HG03432 (cell line): ENCODE results near the gene NIFK.
"Not testable (repeated sequence)": the region's sequence is repeated elsewhere in the genome, so short reads cannot be mapped to it uniquely, and the experiment has no call there.

Experiments
- ATAC-seq: cut with Tn5 transposase; IDR thresholded peaks from one replicate; pipeline ENCODE4 v1.9.1; 2021; ENCODE audit warnings: mild to moderate bottlenecking, moderate library complexity; ENCODE audit not compliant: unreplicated experiment

NIFK gene

GRCh38 chr2:121735518-121736074 is 1.1 kb downstream of the NIFK start:
- no peak for ATAC-seq

GRCh38 chr2:121734544-121734943 is 2.1 kb downstream of the NIFK start:
- ATAC-seq: not testable (repeated sequence)

GRCh38 chr2:121731366-121731765 is 5.3 kb downstream of the NIFK start:
- ATAC-seq: no peak

GRCh38 chr2:121727950-121728349 is 8.7 kb downstream of the NIFK start:
- ATAC-seq: no peak

GRCh38 chr2:121727332-121727731 is 9.3 kb downstream of the NIFK start:
- ATAC-seq: no peak

- no peak for ATAC-seq
Measured at GRCh38 chr2:121723316-121723715, 13.4 kb downstream of the NIFK start.

- ATAC-seq: no peak
Measured at GRCh38 chr2:121722479-121722878, 14.2 kb downstream of the NIFK start.

- ATAC-seq: no peak
Measured at GRCh38 chr2:121721926-121722325, 14.7 kb downstream of the NIFK start.

GRCh38 chr2:121717529-121717928 is 19.1 kb downstream of the NIFK start:
- no peak for ATAC-seq

GRCh38 chr2:121716126-121716525 is 20.5 kb downstream of the NIFK start:
- no peak for ATAC-seq

GRCh38 chr2:121711481-121711880 is 25.2 kb downstream of the NIFK start:
- ATAC-seq: not testable (repeated sequence)

GRCh38 chr2:121710470-121711170 is 26.1 kb downstream of the NIFK start:
- no peak for ATAC-seq

- ATAC-seq: no peak
Measured at GRCh38 chr2:121709776-121710469, 26.8 kb downstream of the NIFK start.

GRCh38 chr2:121707920-121708361 is 28.7 kb downstream of the NIFK start:
- ATAC-seq: no peak

- no peak for ATAC-seq
Measured at GRCh38 chr2:121707344-121707919, 29.2 kb downstream of the NIFK start.

- ATAC-seq: no peak
Measured at GRCh38 chr2:121705958-121706357, 30.7 kb downstream of the NIFK start.

GRCh38 chr2:121705390-121705789 is 31.3 kb downstream of the NIFK start:
- ATAC-seq: no peak

- not testable (repeated sequence) for ATAC-seq
Measured at GRCh38 chr2:121701761-121702160, 34.9 kb downstream of the NIFK start.

- peak; percentile 100 for ATAC-seq
Measured at GRCh38 chr2:121699421-121700333, 37.0 kb downstream of the NIFK start.

GRCh38 chr2:121698318-121698930 is 38.3 kb downstream of the NIFK start:
- no peak for ATAC-seq
